PFSK-1 (cell line): ENCODE measurements around the gene CBY1.

ENCODE experiments used
- FOXP2 ChIP-seq: optimal IDR thresholded peaks from 2 replicates; pipeline ENCODE3; 2011; ENCODE audit warnings: borderline replicate concordance, control low read depth, inconsistent platforms; ENCODE audit not compliant: insufficient read depth; ENCODE audit errors: extremely low read length, extremely low read depth
- POLR2AphosphoS5 ChIP-seq: IDR thresholded peaks from 2 replicates; pipeline ENCODE4 v1.6.1; 2012; ENCODE audit warnings: low read depth, mild to moderate bottlenecking, control low read depth, low read length, moderate library complexity
- REST ChIP-seq, 2 experiments: IDR thresholded peaks; 2 replicates each; pipeline versions ENCODE4 v1.6.1 to v1.8.0; 2011 to 2012; ENCODE audit warnings: low read depth in 2 of 2, low read length in 2 of 2, control low read depth in 1 of 2, inconsistent platforms in 1 of 2, mild to moderate bottlenecking in 1 of 2, moderate library complexity in 1 of 2; ENCODE audit not compliant: insufficient read depth in 1 of 2
- SIN3A ChIP-seq: IDR thresholded peaks from 2 replicates; pipeline ENCODE4 v1.6.1; 2012; ENCODE audit warnings: mild to moderate bottlenecking, low read length, moderate library complexity, borderline replicate concordance; ENCODE audit not compliant: insufficient read depth
- TAF1 ChIP-seq: IDR thresholded peaks from 2 replicates; pipeline ENCODE4 v1.6.1; 2012; ENCODE audit warnings: low read length, control low read depth, borderline replicate concordance; ENCODE audit not compliant: insufficient read depth

CBY1 gene

GRCh38 chr22:38704654-38705234 is 48.3 kb downstream of the CBY1 start:
- no peak for TF ChIP-seq TAF1
- TF ChIP-seq REST (IDR thresholded peaks at IDR 0.05; ENCODE audit: insufficient read depth in 1 of 2, low read depth in 2 of 2, low read length in 2 of 2) = no peak
- no peak for TF ChIP-seq SIN3A
- no peak for TF ChIP-seq FOXP2
- no peak for TF ChIP-seq POLR2AphosphoS5

GRCh38 chr22:38705235-38706100 is 49.0 kb downstream of the CBY1 start, which contains the start of gene GTPBP1:
TSS of gene GTPBP1 (plus strand) at chr22:38705944. CDS start at chr22:38705956, 12 bp downstream.
- TF ChIP-seq POLR2AphosphoS5 (peak; percentile 72), FOXP2 (peak; percentile 68), SIN3A (0 out of 2 replicates have a peak, but pooled peaks have one; percentile 88), TAF1 (peak; percentile 81; the same call in 1 of the 2 replicates), REST (IDR thresholded peaks at IDR 0.05; ENCODE audit: insufficient read depth in 1 of 2, low read depth in 2 of 2, low read length in 2 of 2) (peak in 1 of 2 experiments; percentile 16; a peak in 1 of 4 replicates)

- no peak for TF ChIP-seq TAF1
Observed at GRCh38 chr22:38706101-38706900, 49.9 kb downstream of the CBY1 start.

- TF ChIP-seq POLR2AphosphoS5 = no peak
- no peak for TF ChIP-seq TAF1
- TF ChIP-seq REST (IDR thresholded peaks at IDR 0.05; ENCODE audit: insufficient read depth in 1 of 2, low read depth in 2 of 2, low read length in 2 of 2) = no peak
- no peak for TF ChIP-seq FOXP2
- TF ChIP-seq SIN3A = no peak
Observed at GRCh38 chr22:38706901-38707195, 50.4 kb downstream of the CBY1 start.

GRCh38 chr22:38707346-38707745 is 50.9 kb downstream of the CBY1 start:
- TF ChIP-seq FOXP2 (no peak), POLR2AphosphoS5 (no peak), SIN3A (peak; percentile 22; the same call in 1 of the 2 replicates)
